Activated T-cell treated with anti-CD3 and anti-CD28 coated beads, Interleukin-2, amount 50 U/mL, for 1 hour (primary cell): ENCODE data around the gene PIH1D1.

ENCODE experiments used
- DNase-seq: peaks from one replicate; pipeline ENCODE4 v3.0.0-alpha.2; 2020

Gene PIH1D1

DNA sequence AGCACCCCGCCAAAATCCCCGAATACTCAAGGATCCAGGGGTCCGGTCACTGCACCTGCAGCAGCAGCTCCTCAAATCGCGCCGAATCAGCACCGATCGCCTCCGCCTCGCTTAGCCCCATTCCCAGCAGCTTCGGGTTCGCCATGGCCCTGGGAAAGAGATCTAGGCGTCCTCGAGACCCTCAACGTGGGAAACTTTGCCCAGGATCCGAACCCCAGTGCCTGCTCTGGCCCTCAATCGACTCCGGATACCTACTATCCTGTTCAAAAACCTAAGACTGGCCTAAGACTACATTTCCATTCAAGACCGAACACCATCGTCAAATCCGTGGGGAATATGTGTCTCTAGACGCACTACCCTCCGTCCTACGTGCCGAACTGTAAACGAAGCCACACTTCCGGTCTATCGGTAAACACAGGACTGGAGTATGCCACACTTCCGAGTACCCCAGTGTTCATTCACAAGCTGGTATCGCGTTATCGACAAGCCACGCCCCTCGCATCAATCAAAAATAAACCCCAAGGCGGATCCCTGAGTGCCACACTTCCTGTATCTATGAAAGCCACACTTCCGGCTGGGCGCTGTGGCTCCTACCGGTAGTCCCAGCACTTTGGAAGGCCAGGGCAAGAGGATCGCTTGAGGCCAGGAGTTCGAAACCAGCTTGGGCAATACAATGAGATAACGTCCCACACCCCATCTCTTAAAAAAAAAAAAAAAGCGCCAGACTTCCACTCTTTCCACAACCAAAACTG, at the start of gene PIH1D1:
Gene PIH1D1, minus strand, starts transcription at position 385 of the 752 bp plus-strand sequence. Its CDS starts 240 bp downstream, at position 145.
- peak; percentile 87 for DNase-seq

GRCh38 chr19:49499030-49499670, 47.5 kb upstream of the PIH1D1 start:
- peak; percentile 47 for DNase-seq

- no peak for DNase-seq
These were observed 46.9 kb upstream of the PIH1D1 start for GRCh38 chr19:49498475-49498874.

DNA sequence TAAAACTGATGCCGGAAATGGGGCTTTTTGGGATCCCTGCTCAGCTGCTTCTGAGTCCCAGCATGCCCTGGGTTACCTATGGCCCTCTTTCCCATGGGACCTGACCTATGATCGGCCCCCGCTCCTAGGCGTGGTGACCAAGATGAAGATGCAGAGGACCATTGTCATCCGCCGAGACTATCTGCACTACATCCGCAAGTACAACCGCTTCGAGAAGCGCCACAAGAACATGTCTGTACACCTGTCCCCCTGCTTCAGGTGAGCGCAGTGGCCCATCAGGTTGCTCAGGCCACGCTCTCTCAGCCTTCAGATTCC, 46.1 kb upstream of the PIH1D1 start:
- no peak for DNase-seq

- peak; percentile 75 for DNase-seq
These were observed 45.6 kb upstream of the PIH1D1 start for GRCh38 chr19:49497047-49497788.

DNA sequence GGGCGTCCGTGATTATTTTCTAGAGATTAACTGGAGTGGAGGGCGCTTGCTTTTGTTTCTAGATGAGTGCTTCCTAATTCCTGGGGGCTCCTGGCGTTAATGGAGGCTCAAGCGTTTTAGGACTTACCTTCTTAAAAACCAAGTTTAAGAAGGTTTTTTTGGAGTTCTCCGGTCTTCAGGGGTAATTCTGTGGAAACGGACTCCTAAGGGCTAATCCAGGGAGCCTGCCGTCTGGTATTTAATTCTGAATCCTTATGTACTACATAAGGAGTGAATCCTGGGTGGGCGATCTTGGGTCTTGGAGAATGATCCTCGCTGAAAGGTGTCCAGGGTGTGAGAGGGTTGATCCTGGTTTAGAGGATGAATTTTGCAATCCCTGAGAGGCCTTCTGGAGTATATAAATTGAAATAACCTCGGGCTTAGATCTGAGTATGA, 45.0 kb upstream of the PIH1D1 start:
- DNase-seq: no peak

DNA sequence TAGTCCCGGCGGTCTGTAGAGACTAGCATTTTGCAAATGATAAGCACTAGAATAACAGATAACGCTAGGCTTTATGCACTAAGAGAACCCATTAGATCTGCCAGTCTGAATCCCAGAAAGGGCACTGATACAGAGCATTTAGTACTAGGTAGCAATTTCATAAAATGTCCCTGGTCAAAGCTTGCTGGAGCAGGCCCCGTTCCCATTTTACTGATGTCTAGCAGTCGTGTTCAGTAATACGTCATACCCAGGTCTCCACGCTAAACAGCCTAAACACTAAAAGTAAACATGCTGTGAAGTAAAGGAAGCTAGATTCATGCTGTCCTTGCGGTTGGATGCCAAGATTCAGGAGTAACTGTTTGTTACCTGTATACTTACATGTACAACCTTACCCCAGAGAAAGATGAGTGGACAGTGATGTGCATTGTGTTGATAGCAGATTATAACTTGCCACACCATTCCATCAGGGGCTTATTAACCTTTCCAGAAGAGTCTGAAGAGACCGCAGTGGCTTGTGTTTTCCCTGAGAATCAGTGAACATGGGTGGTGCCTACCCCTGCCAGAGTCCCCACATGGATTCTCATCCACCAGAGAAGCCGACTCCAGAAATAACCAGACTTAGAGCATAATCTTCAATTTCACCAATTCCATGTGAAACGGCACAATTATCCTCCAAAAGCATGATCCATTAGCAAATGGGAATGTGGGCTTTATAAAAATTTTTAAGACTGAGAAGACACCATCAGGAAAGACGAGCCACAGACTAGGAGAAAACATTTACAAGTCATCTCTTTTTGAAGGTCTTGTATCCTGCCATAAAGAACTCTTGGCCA, 41.2 kb upstream of the PIH1D1 start:
- DNase-seq: no peak

DNA sequence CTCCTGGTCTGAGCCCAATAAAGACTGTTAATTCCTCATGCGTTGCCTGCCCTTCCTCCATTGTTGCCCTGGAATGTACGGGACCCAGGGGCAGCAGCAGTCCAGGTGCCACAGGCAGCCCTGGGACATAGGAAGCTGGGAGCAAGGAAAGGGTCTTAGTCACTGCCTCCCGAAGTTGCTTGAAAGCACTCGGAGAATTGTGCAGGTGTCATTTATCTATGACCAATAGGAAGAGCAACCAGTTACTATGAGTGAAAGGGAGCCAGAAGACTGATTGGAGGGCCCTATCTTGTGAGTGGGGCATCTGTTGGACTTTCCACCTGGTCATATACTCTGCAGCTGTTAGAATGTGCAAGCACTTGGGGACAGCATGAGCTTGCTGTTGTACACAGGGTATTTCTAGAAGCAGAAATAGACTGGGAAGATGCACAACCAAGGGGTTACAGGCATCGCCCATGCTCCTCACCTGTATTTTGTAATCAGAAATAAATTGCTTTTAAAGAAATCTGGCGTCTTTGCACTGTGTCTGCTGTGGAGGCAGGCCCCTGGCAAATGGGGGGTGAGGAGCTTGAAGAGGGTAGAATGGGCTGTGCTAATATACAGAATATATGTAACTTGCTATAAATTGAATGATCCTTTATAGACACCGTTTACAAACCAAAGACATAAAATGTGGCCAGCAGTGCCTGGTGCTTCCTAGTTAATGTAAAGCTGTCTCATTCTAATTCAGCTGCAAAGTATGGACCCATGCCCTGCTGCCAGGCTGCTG, 40.4 kb upstream of the PIH1D1 start:
- DNase-seq: no peak

DNA sequence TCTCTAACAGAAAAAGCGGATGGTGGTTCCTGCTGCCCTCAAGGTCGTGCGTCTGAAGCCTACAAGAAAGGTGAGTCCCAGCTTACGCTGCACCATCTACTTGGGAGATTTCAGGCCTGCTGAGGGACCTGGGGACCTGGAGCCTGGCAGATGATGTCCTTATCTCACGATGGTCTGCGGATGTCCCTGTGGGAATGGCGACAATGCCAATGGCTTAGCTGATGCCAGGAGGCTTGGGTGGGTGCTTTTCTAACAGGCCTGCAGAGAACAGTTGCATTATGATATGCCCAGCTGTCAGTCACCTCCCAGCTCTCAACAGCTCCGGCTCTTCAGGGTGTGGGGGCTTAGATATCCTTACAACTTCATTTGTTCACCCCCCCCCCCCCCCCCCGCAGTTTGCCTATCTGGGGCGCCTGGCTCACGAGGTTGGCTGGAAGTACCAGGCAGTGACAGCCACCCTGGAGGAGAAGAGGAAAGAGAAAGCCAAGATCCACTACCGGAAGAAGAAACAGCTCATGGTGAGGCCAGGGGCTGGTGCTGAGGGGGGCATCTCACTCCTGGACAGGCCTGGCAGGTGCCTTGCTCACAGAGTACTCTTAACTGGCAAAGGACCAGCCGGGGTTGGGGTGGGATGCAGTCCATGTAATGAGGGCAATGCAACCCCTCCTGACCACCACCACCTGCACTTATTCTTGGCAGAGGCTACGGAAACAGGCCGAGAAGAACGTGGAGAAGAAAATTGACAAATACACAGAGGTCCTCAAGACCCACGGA, 39.6 kb upstream of the PIH1D1 start:
- no peak for DNase-seq

DNA sequence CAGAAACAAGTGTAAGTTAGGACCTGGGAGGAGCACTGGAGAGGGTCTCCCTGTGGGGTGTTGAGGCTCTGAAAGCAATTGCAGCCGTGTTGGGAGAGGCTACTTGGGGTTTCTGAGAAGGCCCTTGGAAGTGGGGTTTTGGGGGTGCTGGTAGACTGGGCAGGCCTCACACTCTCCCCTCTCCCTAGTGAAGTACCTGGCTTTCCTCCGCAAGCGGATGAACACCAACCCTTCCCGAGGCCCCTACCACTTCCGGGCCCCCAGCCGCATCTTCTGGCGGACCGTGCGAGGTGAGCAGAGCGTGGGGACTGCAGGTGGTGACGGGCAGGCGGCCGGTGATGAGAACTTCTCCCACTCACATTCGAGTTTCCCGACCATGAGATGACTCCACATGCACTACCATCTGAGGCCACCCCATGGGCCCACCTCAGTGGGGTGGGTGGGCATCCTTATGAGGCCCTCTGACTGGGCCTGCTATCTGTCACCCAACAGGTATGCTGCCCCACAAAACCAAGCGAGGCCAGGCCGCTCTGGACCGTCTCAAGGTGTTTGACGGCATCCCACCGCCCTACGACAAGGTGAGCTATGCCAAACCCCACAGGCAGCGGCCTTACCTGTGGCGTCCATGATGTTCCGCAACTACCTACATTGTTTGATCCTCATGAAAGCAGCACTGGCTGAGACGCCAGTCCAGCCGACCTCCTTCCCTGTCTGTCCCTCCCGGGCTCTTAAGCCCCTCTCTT, 38.8 kb upstream of the PIH1D1 start:
- no peak for DNase-seq

GRCh38 chr19:49489601-49490167, 38.1 kb upstream of the PIH1D1 start:
- DNase-seq: no peak

- no peak for DNase-seq
These were observed 37.4 kb upstream of the PIH1D1 start for GRCh38 chr19:49488863-49489537.

GRCh38 chr19:49488046-49488862, 36.6 kb upstream of the PIH1D1 start:
- no peak for DNase-seq

DNA sequence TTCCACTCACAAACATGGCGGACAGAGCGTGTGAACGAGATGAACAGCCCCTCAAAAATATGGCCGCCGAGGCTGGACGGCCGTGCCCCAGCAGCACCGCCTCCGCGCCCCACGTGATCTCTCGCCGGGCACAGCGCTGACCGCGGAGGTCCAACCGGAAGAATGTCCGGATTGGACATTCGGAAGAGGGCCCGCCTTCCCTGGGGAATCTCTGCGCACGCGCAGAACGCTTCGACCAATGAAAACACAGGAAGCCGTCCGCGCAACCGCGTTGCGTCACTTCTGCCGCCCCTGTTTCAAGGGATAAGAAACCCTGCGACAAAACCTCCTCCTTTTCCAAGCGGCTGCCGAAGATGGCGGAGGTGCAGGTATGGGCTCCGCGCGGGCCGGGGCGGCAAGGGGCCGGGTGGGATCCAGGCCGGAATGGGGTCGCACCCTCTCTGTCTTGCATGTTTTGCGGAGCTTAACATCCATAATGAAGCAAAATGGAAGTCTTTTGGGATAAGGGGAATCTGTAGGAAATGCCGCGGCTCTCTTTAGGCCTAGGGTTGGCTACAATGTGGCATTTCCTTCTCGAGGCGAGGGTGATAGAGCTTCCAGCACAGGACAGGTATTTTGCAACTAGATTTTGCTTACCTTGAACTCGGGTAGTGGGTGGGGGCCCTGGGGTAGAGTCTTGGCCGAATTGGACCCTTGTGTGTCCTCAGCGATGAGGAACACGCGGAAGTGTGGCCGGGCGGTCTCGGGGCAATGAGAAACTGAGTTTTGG, 35.8 kb upstream of the PIH1D1 start, which contains the start of gene RPL13A:
Gene RPL13A, plus strand, starts transcription at position 332 of the 769 bp plus-strand sequence. Its CDS starts 22 bp downstream, at position 354.
- DNase-seq: peak; percentile 99

DNA sequence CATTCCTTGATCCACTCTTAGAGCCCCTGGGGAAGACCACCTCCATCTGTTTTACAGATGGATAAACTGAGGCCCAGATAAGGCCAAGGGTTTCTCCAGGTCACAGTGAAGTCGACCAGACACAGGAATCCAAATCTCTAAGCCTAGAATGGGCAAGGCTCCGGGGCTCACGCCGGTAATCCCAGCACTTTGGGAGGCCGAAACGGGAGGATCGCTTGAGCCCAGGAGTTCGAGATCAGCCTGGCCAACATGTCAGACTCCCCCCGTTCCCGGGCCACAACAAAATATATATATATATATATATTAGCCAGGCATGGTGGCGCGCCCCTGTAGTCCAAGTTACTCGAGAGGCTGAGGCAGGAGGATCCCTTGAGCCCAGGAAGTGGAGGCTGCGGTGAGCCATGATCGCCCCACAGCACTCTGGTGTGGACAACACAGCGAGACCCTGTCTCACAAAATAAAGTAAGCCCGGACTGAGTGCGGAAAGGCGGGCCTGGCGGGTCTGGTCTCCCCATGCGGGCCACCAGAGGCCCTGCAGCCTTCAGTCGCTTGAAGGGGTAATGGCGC, 35.2 kb upstream of the PIH1D1 start:
- DNase-seq: no peak

DNA sequence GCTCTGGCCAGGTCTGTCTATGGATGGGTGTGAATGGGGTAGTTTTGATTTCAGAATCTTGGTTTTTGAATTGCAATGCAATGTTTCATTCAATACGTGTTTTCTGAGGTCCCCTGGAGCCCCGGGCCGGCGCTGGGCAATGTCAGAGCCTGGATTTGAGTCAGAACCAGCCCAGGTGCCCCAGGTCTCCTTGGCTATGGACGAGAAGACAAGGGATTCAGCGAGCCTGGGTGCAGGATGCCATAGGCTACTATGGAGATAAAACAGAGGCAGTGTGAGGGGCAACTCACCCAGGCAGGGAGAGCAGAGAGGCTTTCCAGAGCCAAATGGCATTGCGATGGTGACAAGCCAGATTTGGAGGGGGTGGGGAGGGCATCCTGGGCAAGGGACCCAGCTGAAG, 34.6 kb upstream of the PIH1D1 start:
- DNase-seq: no peak

DNA sequence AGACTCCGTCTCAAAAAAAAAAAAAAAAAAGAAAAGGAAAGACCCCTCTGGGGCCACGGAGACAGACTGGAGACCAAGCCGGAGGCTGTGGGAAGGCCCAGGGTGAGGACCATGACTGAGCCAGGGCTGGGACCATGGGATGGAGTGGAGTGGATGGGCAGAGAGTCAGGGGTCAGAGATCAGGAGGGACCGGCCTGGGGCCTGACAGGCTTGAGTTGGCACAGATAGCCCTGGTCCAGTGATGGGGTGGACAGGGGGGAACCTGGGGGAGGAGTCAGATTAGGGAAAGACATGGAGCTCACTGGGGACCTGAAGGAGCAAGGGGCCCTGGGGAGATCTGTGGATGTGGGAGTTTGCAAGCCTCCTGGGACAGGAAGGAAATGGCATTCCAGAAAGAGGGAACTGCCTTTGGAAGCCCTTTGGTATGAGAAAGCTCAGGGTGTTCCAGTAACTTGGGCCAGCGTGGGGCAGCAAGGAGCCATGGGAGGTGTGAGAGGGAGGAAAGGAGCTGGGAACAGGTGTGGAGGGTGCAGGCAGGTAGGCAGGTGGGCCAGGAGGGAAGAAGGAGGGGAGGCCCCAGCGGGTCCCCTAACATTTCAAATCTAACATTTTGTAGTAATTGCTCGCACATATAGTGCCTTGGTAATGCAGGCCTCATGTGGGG, 29.5 kb upstream of the PIH1D1 start:
- DNase-seq: no peak
